Measurements from ENCODE around the gene NDUFS6.

DNA sequence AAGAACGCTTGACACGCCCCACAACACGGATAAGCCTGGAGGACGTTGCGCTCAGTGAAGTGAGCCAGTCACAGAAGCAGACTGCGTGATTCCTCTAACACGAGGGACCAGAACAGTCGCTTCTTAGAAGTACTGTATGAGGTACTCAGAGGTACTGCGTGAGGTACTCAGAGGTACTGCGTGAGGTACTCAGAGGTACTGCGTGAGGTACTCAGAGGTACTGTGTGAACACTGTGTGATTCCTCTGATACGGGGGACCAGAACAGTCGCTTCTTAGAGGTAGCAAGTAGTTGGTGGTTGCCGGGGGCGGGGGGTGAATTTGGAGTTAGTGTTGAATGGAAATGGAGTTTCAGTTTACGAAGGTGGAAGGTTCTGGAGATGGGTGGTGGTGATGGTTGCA, 5.8 kb downstream of the NDUFS6 start:
- TF ChIP-seq FOXM1 (IDR thresholded peaks at IDR 0.05; ENCODE audit: borderline replicate concordance, low read depth): no peak
- no peak for TF ChIP-seq EP300 (IDR thresholded peaks at IDR 0.05; ENCODE audit: borderline replicate concordance)
- no peak for TF ChIP-seq CEBPB (IDR thresholded peaks at IDR 0.05)
- TF ChIP-seq CREB1 (IDR thresholded peaks at IDR 0.05; ENCODE audit: low read depth): no peak
- TF ChIP-seq TCF12 (IDR thresholded peaks at IDR 0.05; ENCODE audit: low read depth): no peak
- no peak for TF ChIP-seq TAF1 (IDR thresholded peaks at IDR 0.05; ENCODE audit: low read depth)
- no peak for TF ChIP-seq RAD21 (IDR thresholded peaks at IDR 0.05; ENCODE audit: low read depth)
- TF ChIP-seq YY1 (IDR thresholded peaks at IDR 0.05; ENCODE audit: low read depth): no peak
- no peak for TF ChIP-seq ZBTB7A (IDR thresholded peaks at IDR 0.05; ENCODE audit: low read depth)

Measured in Ishikawa (cell line).